ENCODE measurements around the gene PREX1.

- no peak for TF ChIP-seq CTCF (IDR thresholded peaks at IDR 0.05)
- no peak for TF ChIP-seq POLR2A (IDR thresholded peaks at IDR 0.05)
These were observed 94.5 kb downstream of the PREX1 start for GRCh38 chr20:48733296-48733790.
